ENCODE results near the gene KCTD5.

DNA sequence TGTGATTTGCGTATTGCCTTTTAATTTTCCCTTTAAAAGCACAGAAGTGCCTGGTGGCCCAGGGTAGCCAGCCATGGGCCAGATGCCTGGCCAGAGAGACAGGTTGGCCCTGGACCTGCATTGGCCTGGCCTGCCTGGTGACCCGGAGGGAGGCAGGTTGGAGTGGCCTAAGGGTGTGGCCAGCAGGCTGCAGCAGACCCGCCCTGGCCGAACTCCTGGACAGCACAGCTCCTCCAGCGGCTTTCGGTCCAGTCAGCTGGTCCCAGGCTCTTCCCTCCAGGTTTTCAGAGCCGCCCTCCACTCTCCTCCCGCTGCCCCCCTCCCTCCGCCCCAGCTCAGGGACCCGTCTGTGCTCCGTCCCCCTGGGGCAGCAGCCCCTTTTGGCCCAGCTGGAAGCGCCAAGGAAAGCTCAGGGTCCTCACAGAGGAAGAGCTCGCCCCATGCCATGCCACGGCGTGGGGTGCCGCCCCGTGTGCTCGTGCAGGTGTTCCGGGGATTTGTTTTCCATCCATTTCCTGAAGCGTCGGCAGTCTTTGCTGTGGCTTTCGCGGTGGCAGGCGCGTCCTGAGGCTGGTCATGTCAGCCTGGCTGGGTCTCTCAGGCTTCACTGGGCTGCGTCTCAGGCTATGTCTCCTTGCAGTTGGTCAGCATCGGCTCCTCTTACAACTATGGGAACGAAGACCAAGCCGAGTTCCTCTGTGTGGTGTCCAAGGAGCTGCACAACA is 19.6 kb downstream of the KCTD5 start:
- TF ChIP-seq, protein P1, sequence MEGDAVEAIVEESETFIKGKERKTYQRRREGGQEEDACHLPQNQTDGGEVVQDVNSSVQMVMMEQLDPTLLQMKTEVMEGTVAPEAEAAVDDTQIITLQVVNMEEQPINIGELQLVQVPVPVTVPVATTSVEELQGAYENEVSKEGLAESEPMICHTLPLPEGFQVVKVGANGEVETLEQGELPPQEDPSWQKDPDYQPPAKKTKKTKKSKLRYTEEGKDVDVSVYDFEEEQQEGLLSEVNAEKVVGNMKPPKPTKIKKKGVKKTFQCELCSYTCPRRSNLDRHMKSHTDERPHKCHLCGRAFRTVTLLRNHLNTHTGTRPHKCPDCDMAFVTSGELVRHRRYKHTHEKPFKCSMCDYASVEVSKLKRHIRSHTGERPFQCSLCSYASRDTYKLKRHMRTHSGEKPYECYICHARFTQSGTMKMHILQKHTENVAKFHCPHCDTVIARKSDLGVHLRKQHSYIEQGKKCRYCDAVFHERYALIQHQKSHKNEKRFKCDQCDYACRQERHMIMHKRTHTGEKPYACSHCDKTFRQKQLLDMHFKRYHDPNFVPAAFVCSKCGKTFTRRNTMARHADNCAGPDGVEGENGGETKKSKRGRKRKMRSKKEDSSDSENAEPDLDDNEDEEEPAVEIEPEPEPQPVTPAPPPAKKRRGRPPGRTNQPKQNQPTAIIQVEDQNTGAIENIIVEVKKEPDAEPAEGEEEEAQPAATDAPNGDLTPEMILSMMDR (IDR thresholded peaks at IDR 0.05): no peak
- TF ChIP-seq POLR2A (IDR thresholded peaks at IDR 0.05): no peak
- TF ChIP-seq POLR2AphosphoS5 (IDR thresholded peaks at IDR 0.05): no peak

Data from sigmoid colon (tissue), 4 donors.